ENCODE results near the gene DLGAP1.

The DLGAP1 gene

DNA sequence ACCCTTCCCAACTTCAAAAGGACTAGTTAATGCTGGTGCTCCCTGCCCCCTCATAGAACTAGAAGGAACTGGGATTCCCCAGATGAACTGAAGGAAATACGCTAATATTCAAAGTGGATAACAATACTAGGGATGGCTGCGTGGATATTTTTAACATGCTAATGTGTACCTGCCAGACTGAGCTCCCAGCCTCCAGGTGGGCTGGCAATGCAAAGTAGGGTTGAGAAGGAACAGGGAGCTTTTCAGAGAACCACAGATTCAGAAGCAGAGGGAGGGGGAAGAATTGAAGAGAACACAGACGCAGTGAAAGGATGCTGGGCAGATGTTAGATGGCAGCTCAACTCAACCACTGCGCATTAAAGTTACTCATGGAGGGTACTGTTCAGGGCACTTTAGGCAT, 650.8 kb downstream of the DLGAP1 start:
- no peak for DNase-seq

DNA sequence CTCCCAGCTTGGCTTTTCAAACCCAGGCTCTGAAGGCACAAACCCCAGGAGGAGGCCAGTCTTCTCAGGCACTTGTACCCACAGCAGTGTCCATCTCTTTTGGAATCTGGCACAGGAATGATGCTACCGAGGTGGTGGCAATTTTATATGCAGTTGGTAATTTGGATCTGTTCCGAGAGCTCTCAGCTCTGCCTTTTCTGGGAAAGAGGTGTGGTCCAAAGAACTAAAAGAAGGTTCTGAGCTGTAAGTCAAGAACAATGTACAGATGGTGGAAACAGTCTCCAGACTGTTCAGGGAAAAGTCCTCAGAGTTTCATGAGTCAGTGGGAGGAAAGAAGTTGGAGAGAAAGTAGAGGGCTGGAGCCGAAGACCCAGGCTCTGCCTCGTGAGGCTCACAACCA, 651.8 kb downstream of the DLGAP1 start:
- no peak for DNase-seq

GRCh38 chr18:3799515-3799914, 655.6 kb downstream of the DLGAP1 start:
- no peak for DNase-seq

- DNase-seq = no peak
Observed at GRCh38 chr18:3798032-3798431, 657.1 kb downstream of the DLGAP1 start.

- no peak for DNase-seq
Observed at GRCh38 chr18:3796434-3796833, 658.7 kb downstream of the DLGAP1 start.

DNA sequence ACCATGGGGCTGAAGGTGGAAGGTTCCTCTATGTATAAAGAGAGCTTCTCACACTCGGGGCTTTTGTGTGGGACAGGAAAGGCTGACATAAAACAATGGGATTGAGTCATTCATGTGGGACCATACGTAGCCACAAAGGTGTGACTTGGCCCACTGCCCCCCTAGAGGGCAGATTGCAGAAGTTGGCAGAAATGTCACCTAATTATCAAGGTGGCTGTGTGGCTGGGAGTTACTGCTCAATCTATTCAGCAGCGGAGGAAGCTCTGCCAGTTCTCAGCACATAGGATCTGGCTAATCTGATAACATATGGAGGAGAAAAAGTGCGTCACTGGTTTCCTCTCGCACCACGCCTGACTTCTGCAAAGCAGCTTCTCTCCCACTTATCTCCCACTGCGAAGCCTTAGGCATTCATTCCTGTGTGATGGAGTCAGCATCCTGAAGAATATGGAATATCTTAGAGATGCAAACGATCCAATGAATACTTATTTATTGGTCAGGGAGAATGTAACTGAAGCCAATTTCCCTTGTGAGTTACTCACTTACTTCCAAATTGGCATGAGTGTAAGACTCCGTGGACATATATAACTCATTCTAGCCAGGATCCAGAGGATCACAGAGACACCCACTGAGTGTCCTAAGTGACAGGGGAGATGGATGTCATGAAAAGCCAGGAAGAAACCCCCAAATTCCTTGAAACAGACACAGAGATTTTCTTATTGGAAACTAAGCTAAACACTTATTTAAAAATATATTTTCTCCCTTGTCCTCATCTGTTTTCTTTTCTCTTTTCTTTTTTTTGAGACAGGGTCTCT, 660.4 kb downstream of the DLGAP1 start:
- no peak for DNase-seq

DNA sequence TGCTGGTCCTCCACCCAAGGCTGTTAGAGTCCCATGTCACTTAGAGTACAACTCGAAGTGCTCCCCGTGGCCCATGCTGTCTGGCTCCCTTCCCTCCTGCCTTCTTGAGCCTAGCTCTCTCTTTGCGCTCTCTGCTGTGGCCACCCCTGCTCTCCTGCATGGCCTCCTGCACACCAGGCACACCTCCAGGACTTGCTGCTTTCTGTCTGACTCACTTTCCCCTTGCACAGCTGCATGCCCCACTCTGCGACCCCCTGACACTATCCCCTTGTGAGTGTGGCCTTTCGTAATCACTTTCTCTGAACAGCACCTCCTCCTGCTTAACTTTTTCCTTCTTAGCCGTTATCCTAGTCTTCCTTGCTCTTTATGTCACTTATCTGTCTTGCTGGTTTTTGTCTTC, 661.6 kb downstream of the DLGAP1 start:
- no peak for DNase-seq

DNA sequence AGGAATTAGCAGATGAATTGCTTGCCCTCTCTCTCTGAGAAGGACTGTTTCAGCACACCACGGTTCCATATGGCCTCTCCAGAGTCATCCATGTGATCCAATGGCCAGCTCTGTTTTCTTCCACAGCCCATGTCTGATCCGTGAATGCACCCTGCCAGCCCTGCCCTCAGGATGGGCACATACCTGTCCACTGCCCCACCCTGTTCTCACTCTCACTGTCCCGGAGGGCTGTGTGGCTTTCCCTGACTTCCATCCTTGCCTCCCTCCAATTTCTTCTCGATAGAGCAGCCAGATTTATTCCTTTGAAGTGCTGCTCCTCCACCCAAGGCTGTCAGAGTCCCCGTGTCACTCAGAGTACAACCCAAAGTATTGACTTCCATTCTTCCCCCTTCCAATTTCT, 662.0 kb downstream of the DLGAP1 start:
- DNase-seq = no peak

GRCh38 chr18:3792711-3793110, 662.4 kb downstream of the DLGAP1 start:
- DNase-seq = no peak

GRCh38 chr18:3791238-3791637, 663.9 kb downstream of the DLGAP1 start:
- DNase-seq = no peak

GRCh38 chr18:3790703-3791102, 664.4 kb downstream of the DLGAP1 start:
- no peak for DNase-seq

GRCh38 chr18:3789525-3789924, 665.6 kb downstream of the DLGAP1 start:
- no peak for DNase-seq

DNA sequence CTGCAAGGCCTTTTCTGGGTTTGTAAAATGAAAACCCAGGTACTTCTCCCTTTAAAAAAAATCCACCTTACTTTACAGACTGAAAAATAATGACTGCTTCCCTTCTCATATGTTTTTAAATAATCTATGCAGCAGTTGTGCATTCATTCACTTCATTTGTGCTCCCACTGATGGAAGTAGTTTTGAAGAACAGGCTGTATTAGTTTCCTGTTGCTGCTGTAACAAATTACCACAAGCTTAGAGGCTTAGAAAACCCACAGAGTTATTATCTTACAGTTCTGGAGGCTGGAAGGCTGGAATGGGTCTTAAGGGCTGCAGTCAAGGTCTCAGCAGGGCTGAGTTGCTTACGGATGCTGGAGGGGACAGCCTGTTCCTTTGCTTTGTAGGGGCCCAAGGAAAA, 670.2 kb downstream of the DLGAP1 start:
- DNase-seq = no peak

GRCh38 chr18:3782901-3783300, 672.2 kb downstream of the DLGAP1 start:
- DNase-seq = no peak

DNA sequence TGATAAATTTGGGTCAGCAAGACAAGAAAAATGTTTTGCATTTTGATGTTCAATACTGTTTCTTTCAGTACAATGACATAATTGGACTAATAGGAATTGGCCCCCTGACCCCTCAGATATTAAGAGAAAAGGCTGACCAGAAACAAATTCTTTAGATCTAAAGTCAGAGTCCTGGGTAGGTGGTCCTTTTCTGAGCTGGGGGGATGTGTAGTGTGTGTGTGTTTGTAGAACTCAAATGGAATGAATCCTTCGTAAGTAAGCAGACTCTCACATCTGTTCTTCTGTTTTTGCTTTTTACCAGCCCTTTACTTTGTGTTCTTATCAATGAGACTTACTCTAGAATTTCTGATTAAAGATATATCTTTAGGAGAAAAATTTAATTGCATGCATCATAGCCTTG, 677.4 kb downstream of the DLGAP1 start:
- no peak for DNase-seq

- DNase-seq = no peak
Observed at GRCh38 chr18:3777122-3777521, 678.0 kb downstream of the DLGAP1 start.

DNA sequence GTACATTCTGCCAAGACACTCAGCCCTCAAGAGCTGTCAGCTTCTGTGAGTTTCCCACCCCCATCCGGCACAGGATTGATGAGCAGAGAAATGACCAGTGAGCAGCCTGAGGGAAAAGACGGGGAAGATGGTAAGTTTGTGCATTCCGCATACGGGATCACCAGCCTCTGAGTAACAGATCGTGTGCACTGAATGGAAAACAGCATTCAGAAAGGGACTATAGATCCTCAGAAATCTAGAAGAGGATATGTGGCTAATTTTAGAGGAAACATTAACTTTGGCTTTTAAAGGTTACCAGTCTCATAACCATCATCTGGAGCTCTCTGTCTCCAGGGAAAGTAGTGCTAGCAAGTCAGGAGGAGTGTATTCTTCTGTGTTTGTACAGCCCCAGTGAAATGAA, 679.1 kb downstream of the DLGAP1 start:
- no peak for DNase-seq

DNA sequence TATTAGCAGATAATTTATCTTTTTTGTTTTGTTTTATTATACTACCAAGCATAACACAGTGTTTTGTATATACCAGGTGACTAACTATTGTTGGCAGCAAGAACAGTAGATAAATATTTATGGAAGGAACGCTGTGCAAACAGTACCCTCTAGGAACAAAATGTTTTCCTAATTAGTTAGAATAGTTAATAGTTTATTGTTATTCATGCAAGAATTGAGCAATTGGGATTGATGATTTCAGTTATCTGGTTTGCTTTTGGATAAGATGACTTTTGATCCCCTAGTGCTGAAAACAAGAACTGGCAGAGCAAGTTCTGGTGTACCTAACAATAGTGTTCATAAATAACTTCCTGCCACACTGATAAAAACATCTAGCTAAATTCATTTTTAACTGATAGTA, 681.8 kb downstream of the DLGAP1 start:
- no peak for DNase-seq

DNA sequence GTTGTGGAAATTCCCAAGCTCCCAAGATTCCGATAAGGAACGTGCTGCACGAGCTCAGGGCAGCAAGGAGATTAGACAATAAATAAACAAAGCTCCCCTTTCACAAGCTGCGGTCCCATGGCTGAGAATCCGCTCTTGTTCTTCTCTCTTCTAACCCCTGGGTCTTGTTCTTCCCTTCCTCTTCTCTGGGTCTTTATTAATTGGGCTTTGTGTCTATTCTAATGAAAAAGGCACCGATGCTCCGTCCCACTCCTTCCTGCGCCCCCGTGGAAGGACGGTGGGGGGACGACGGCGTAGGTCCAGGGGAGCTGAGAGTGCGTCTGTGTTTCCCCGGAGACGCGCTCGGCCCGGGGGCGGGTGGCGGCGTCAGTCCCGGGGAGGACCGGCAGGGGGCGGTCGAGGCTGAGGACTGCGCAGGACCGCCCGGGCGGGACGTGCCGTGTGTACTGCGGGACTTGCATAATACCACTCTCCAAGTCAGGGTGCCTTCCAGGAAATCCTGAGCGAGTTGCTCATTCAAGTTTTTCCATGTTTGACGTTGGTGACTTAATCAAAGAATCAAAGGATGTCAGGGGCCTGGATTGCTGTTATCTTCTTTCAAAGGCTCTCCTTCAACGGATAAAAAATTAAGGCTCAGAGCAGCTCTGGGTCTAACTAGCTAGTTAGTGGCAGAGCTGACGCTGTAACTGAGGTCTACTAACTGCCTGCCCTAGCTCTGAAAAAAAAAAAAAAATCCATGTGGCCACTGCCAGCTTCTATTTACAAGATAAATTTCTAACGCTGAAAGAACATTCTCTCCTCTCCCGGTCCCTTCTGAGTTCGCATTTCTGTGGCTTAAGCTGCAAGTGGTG, 683.8 kb downstream of the DLGAP1 start:
- DNase-seq = peak; percentile 28

DNA sequence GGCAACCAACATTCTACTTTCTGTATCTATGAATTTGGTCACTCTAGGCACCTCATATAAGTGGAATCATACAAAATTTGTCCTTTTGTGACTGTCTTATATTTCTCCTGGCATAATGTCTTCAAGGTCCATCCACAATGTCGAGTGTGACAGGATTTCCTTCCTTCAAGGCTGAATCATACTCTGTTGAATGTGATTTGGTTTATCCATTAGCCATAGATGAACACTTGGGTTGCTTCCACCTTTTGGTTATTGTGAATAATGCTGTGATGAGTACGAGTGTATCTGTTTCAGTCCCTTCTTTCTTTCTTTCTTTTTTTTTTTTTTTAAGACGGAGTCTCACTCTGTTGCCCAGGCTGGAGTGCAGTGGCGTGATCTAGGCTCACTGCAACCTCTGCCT, 693.8 kb downstream of the DLGAP1 start:
- no peak for DNase-seq

- no peak for DNase-seq
Observed at GRCh38 chr18:3760741-3761140, 694.4 kb downstream of the DLGAP1 start.

- no peak for DNase-seq
Observed at GRCh38 chr18:3759099-3759498, 696.0 kb downstream of the DLGAP1 start.

DNA sequence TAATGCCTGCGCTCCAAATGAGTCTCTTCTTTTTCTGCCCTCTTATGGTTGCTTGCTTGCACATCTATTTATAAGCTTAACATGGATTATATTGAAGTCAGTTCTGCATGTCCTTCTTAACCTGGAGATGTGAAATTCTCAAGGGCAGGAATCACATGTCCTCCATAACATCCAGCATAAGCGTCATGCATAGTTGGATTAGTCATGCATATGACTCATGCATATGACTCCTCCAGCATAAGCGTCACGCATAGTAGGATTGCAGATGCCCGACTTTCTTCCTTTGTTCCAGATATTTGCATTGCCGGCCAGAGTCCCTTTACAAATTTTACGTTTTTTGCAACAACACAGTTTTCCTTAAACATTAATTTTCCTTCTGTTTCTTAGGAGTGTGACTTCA, 696.6 kb downstream of the DLGAP1 start:
- no peak for DNase-seq

DNA sequence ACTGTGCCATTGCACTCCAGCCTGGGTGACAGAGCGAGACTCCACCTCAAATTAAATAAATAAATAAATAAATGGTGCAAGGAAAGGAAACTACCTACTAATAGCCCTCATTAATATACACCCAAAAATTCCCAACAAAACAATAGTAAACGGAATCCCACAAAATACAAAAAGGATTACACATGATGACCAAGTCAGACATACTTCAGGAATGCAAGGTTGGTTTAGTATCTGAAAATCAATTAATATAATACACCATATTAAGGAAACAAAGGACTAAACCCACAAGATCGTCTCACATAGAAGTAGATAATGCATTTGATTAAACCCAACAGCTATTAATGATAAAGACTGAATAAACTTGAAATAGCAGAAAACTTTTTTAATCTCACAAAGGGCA, 697.7 kb downstream of the DLGAP1 start:
- DNase-seq = no peak
